Thyroid gland (tissue), 4 donors: ENCODE results near the gene CNNM4.

ENCODE experiments used
- CTCF ChIP-seq, 6 experiments: fragments of 200-600 bp in 3 of 6; fragments of 450-650 bp in 3 of 6; sonication (generic) in 3 of 6; IDR thresholded peaks; one replicate each; pipeline ENCODE4 v1.5.1; 2016 to 2019; ENCODE audit warnings: antibody characterized with exemption in 6 of 6, mild to moderate bottlenecking in 2 of 6, inconsistent platforms in 1 of 6, moderate library complexity in 1 of 6
- POLR2A ChIP-seq, 2 donors: fragments of 450-650 bp; IDR thresholded peaks; one replicate each; pipeline ENCODE4 v1.6.1; 2017; ENCODE audit warnings: antibody characterized with exemption in 2 of 2, mild to moderate bottlenecking in 2 of 2, moderate library complexity in 1 of 2

- TF ChIP-seq CTCF (IDR thresholded peaks at IDR 0.05) (no peak), POLR2A (IDR thresholded peaks at IDR 0.05) (no peak)
Observed at GRCh38 chr2:96730212-96730611, 30.5 kb upstream of the CNNM4 start.
